NT2/D1 (cell line): ENCODE data around the gene KRTAP2-1.

Source experiments
- SUZ12 ChIP-seq: IDR thresholded peaks from 2 replicates; pipeline ENCODE4 v1.6.1; 2011; ENCODE audit not compliant: insufficient read length, insufficient read depth; ENCODE audit errors: extremely low read depth
- YY1 ChIP-seq: IDR thresholded peaks from 2 replicates; pipeline ENCODE4 v1.6.1; 2011; ENCODE audit not compliant: insufficient read length, insufficient read depth
- ZNF274 ChIP-seq: IDR thresholded peaks from 2 replicates; pipeline ENCODE4 v1.6.1; 2011; ENCODE audit warnings: mild to moderate bottlenecking, low read depth, low read length

GRCh38 chr17:41037853-41038350 is 9.2 kb downstream of the KRTAP2-1 start:
- no peak for TF ChIP-seq YY1
- no peak for TF ChIP-seq ZNF274
- no peak for TF ChIP-seq SUZ12
